HAP-1 (cell line): Measurements from ENCODE around the gene MINDY4.

Experiments used
- DNase-seq, 2 experiments: peaks; one replicate each; pipeline ENCODE4 v3.0.0-alpha.2; 2016 to 2020; ENCODE audit warnings: low spot score in 2 of 2
- H3K27me3 ChIP-seq: fragments of 250-450 bp; sonication (Bioruptor Pico); 2 replicates; pipeline ENCODE4 v1.5.1; 2020; ENCODE audit warnings: low read depth, mild to moderate bottlenecking, moderate library complexity
- H3K36me3 ChIP-seq: fragments of 250-450 bp; sonication (Bioruptor Pico); replicated peaks from 2 replicates; pipeline ENCODE4 v1.5.1; 2020; ENCODE audit warnings: mild to moderate bottlenecking
- H3K4me1 ChIP-seq: fragments of 250-450 bp; sonication (Bioruptor Pico); 2 replicates; pipeline ENCODE4 v1.5.1; 2020; ENCODE audit warnings: mild to moderate bottlenecking
- H3K4me3 ChIP-seq: fragments of 250-450 bp; sonication (Bioruptor Pico); 2 replicates; pipeline ENCODE4 v1.5.1; 2020; ENCODE audit warnings: mild to moderate bottlenecking, moderate library complexity
- H3K9me3 ChIP-seq: fragments of 250-450 bp; sonication (Bioruptor Pico); 2 replicates; pipeline ENCODE4 v1.5.1; 2020; ENCODE audit warnings: mild to moderate bottlenecking, moderate library complexity
- in situ Hi-C: fragments of 300-500 bp; cut with MboI; formaldehyde crosslinking; loops from 3 replicates; pipeline ENCODE4 v1.14.3; 2020; ENCODE audit warnings: low sequenced_read_pairs, inconsistent platforms, mixed read lengths

Gene MINDY4

GRCh38 chr7:30859940-30860496 lies 88.8 kb downstream of the MINDY4 start:
- no peaks in the 10 kb centered on the region for H3K9me3 ChIP-seq
- in situ Hi-C loops, result no loop called here
- no peaks in the 10 kb centered on the region for H3K27me3 ChIP-seq
- no peak overlapping the region for H3K4me3 ChIP-seq
- H3K4me1 ChIP-seq, result no peaks in the 10 kb centered on the region
- DNase-seq, result no peak
- no peaks in the 10 kb centered on the region for H3K36me3 ChIP-seq

GRCh38 chr7:30861612-30862011 lies 90.4 kb downstream of the MINDY4 start:
- Histone ChIP-seq H3K27me3 (no peaks in the 10 kb centered on the region), H3K36me3 (no peaks in the 10 kb centered on the region), H3K4me3 (no peak overlapping the region), H3K9me3 (no peaks in the 10 kb centered on the region), H3K4me1 (no peaks in the 10 kb centered on the region)
- no peak for DNase-seq
- in situ Hi-C loops, result no loop called here

- Histone ChIP-seq H3K9me3 (no peaks in the 10 kb centered on the region), H3K4me1 (no peaks in the 10 kb centered on the region), H3K36me3 (no peaks in the 10 kb centered on the region), H3K27me3 (no peaks in the 10 kb centered on the region), H3K4me3 (no peak overlapping the region)
- DNase-seq, result no peak
- in situ Hi-C loops, result no loop called here
Observed at GRCh38 chr7:30862995-30863705, 91.9 kb downstream of the MINDY4 start.

- Histone ChIP-seq H3K36me3 (no peaks in the 10 kb centered on the region), H3K4me3 (no peak overlapping the region), H3K9me3 (no peaks in the 10 kb centered on the region), H3K4me1 (no peaks in the 10 kb centered on the region), H3K27me3 (no peaks in the 10 kb centered on the region)
- DNase-seq, result no peak
- in situ Hi-C loops, result no loop called here
Observed at GRCh38 chr7:30863706-30864035, 92.5 kb downstream of the MINDY4 start.

GRCh38 chr7:30864101-30864500 lies 92.9 kb downstream of the MINDY4 start:
- Histone ChIP-seq H3K36me3 (no peaks in the 10 kb centered on the region), H3K4me3 (no peak overlapping the region), H3K4me1 (no peaks in the 10 kb centered on the region), H3K9me3 (no peaks in the 10 kb centered on the region), H3K27me3 (no peaks in the 10 kb centered on the region)
- in situ Hi-C loops, result no loop called here
- no peak for DNase-seq

GRCh38 chr7:30865076-30865475 lies 93.9 kb downstream of the MINDY4 start:
- no peaks in the 10 kb centered on the region for H3K27me3 ChIP-seq
- H3K4me3 ChIP-seq, result no peak overlapping the region
- H3K9me3 ChIP-seq, result no peaks in the 10 kb centered on the region
- H3K4me1 ChIP-seq, result no peaks in the 10 kb centered on the region
- DNase-seq, result no peak
- in situ Hi-C loops, result no loop called here
- H3K36me3 ChIP-seq, result no peaks in the 10 kb centered on the region

GRCh38 chr7:30865821-30866220 lies 94.6 kb downstream of the MINDY4 start:
- no peaks in the 10 kb centered on the region for H3K36me3 ChIP-seq
- no peaks in the 10 kb centered on the region for H3K27me3 ChIP-seq
- no peak overlapping the region for H3K4me3 ChIP-seq
- no peak for DNase-seq
- no peaks in the 10 kb centered on the region for H3K9me3 ChIP-seq
- in situ Hi-C loops, result no loop called here
- H3K4me1 ChIP-seq, result no peaks in the 10 kb centered on the region

- no peaks in the 10 kb centered on the region for H3K27me3 ChIP-seq
- no peak for DNase-seq
- H3K9me3 ChIP-seq, result no peaks in the 10 kb centered on the region
- H3K4me1 ChIP-seq, result no peaks in the 10 kb centered on the region
- H3K36me3 ChIP-seq, result no peaks in the 10 kb centered on the region
- no peak overlapping the region for H3K4me3 ChIP-seq
- in situ Hi-C loops, result no loop called here
Observed at GRCh38 chr7:30866939-30867338, 95.7 kb downstream of the MINDY4 start.

GRCh38 chr7:30867483-30867882 lies 96.3 kb downstream of the MINDY4 start:
- no peak for DNase-seq
- no peaks in the 10 kb centered on the region for H3K4me1 ChIP-seq
- H3K4me3 ChIP-seq, result no peak overlapping the region
- no peaks in the 10 kb centered on the region for H3K36me3 ChIP-seq
- no peaks in the 10 kb centered on the region for H3K9me3 ChIP-seq
- in situ Hi-C loops, result no loop called here
- H3K27me3 ChIP-seq, result no peaks in the 10 kb centered on the region

GRCh38 chr7:30869794-30870611 lies 98.8 kb downstream of the MINDY4 start:
- no peak for DNase-seq
- Histone ChIP-seq H3K9me3 (no peaks in the 10 kb centered on the region), H3K36me3 (no peaks in the 10 kb centered on the region), H3K4me1 (no peaks in the 10 kb centered on the region), H3K27me3 (no peaks in the 10 kb centered on the region), H3K4me3 (no peak overlapping the region)
- in situ Hi-C loops, result no loop called here

GRCh38 chr7:30870821-30871518 lies 99.8 kb downstream of the MINDY4 start:
- H3K27me3 ChIP-seq, result no peaks in the 10 kb centered on the region
- in situ Hi-C loops, result no loop called here
- no peaks in the 10 kb centered on the region for H3K4me1 ChIP-seq
- no peaks in the 10 kb centered on the region for H3K9me3 ChIP-seq
- DNase-seq, result no peak
- H3K36me3 ChIP-seq, result no peaks in the 10 kb centered on the region
- no peak overlapping the region for H3K4me3 ChIP-seq

GRCh38 chr7:30871655-30872054 lies 100.4 kb downstream of the MINDY4 start:
- in situ Hi-C loops, result no loop called here
- H3K4me1 ChIP-seq, result no peaks in the 10 kb centered on the region
- DNase-seq, result no peak
- no peaks in the 10 kb centered on the region for H3K9me3 ChIP-seq
- H3K36me3 ChIP-seq, result no peaks in the 10 kb centered on the region
- no peak overlapping the region for H3K4me3 ChIP-seq
- H3K27me3 ChIP-seq, result no peaks in the 10 kb centered on the region

- Histone ChIP-seq H3K4me3 (no peak overlapping the region), H3K9me3 (no peaks in the 10 kb centered on the region), H3K27me3 (no peaks in the 10 kb centered on the region), H3K36me3 (no peaks in the 10 kb centered on the region), H3K4me1 (no peaks in the 10 kb centered on the region)
- no peak for DNase-seq
- in situ Hi-C loops, result no loop called here
Observed at GRCh38 chr7:30873207-30873606, 102.0 kb downstream of the MINDY4 start.

GRCh38 chr7:30873656-30874055 lies 102.4 kb downstream of the MINDY4 start:
- in situ Hi-C loops, result no loop called here
- no peak for DNase-seq
- no peak overlapping the region for H3K4me3 ChIP-seq
- no peaks in the 10 kb centered on the region for H3K4me1 ChIP-seq
- H3K36me3 ChIP-seq, result no peaks in the 10 kb centered on the region
- no peaks in the 10 kb centered on the region for H3K9me3 ChIP-seq
- H3K27me3 ChIP-seq, result no peaks in the 10 kb centered on the region
